H1 (cell line): Measurements from ENCODE around the gene TSC1. TPM values are rescaled to one million over a fixed set of nuclear protein-coding genes. Genes with fewer than 3 reads are reported as not detected.

ENCODE experiments used
- CHD7 ChIP-seq: fragments of 300-600 bp; sonication (generic); IDR thresholded peaks from 2 replicates; pipeline ENCODE4 v1.7.1; 2012; ENCODE audit warnings: low read length, moderate library complexity, mild to moderate bottlenecking, inconsistent platforms; ENCODE audit not compliant: insufficient replicate concordance
- HDAC2 ChIP-seq, 2 experiments: fragments of 300-600 bp in 1 of 2; sonication (generic) in 1 of 2; IDR thresholded peaks; 2 replicates each; pipeline ENCODE4 v1.6.1; 2011 to 2012; ENCODE audit warnings: low read depth in 2 of 2, low read length in 2 of 2, mild to moderate bottlenecking in 2 of 2, moderate library complexity in 2 of 2, borderline replicate concordance in 1 of 2, inconsistent platforms in 1 of 2
- MAFK ChIP-seq: IDR thresholded peaks from 2 replicates; pipeline ENCODE4 v1.6.1; 2012; ENCODE audit warnings: low read depth, mild to moderate bottlenecking, improper control_type of control experiment, low read length
- NRF1 ChIP-seq: IDR thresholded peaks from 2 replicates; pipeline ENCODE4 v1.6.1; 2011; ENCODE audit warnings: mild to moderate bottlenecking, low read depth, low read length, improper control_type of control experiment
- polyA plus RNA-seq, 7 experiments: library from polyadenylated mRNA; depleted of rRNA in 3 of 7; stranded (reverse) in 5 of 7; unstranded in 2 of 7; fragments of >200 nt in 5 of 7; fragments of 200-250 nt in 2 of 7; gene quantifications; 1 replicate in 5 of 7; 2 replicates in 1 of 7; 4 replicates in 1 of 7; pipeline versions ENCODE4 v1.2.1 to v1.2.3, GENCODE V29; 2011 to 2013; ENCODE audit warnings: missing spikeins in 2 of 7, mixed read lengths in 2 of 7
- total RNA-seq: library from RNA; stranded (reverse); fragmentation: NEBNext Ultra II Directional; extraction: Animal tissue kit (Norgen Biotek cat#: 25700); gene quantifications from 2 replicates; pipeline ENCODE4 v1.2.1, GENCODE V29; 2021

TSC1 gene
- total and polyA plus RNA-seq, 2 of the 8 experiments (the other 6 are each of a cell fraction or from before 2014, with no cell fraction given) = 37.2 to 46.0 TPM

GRCh38 chr9:132955123-132955522, 10.7 kb upstream of the TSC1 start (continued):
- no peak for TF ChIP-seq CHD7
- TF ChIP-seq MAFK = no peak
- no peak for TF ChIP-seq HDAC2 (IDR thresholded peaks at IDR 0.05; ENCODE audit: borderline replicate concordance in 1 of 2, low read depth in 2 of 2, low read length in 2 of 2)
- no peak for TF ChIP-seq NRF1
- TF ChIP-seq, all 59 proteins: peak for 0
